GM13976 (cell line): ENCODE data around the gene KLHL29.

Source experiments
- DNase-seq: peaks from one replicate; pipeline ENCODE4 v3.0.0; 2012; ENCODE audit warnings: low spot score
- CTCF ChIP-seq: IDR thresholded peaks from 2 replicates; pipeline ENCODE4 v1.5.1; 2012; ENCODE audit warnings: borderline replicate concordance, mild to moderate bottlenecking; ENCODE audit not compliant: insufficient read depth; ENCODE audit errors: extremely low read depth, missing control alignments, control extremely low read depth
- in situ Hi-C: fragments of 300-500 bp; cut with MboI; formaldehyde crosslinking; loops from one replicate; pipeline ENCODE4 v1.12.0; 2022; ENCODE audit warnings: low sequenced_read_pairs, mixed read lengths, inconsistent platforms; ENCODE audit not compliant: unreplicated experiment

KLHL29 gene

GRCh38 chr2:23658466-23658942, 273.5 kb downstream of the KLHL29 start:
- in situ Hi-C loops, result no loop called here
- TF ChIP-seq CTCF, result no peak
- peak; percentile 62 for DNase-seq

GRCh38 chr2:23659328-23659727, 274.3 kb downstream of the KLHL29 start:
- no peak for DNase-seq
- in situ Hi-C loops, result no loop called here
- no peak for TF ChIP-seq CTCF

DNA sequence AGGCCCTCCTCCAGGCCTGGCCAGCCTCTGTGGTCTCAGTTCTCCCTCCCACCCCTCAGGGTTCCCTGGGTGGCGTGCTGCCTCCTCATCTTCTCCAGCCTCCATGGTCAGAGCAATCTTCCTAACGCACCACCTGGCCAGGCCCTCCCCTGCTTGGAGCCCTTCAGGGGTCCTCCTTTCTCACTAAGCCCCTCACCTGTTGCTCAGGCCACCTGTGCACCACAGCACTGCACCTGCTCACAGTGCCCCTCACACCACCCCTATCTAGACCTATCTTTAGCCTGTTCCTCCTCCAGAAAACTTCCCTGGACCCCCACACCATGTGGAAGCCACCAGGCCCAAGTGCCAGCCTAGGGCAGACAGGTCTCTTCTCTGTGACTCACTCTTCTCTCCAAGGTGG, 274.8 kb downstream of the KLHL29 start:
- no peak for DNase-seq
- TF ChIP-seq CTCF, result no peak
- in situ Hi-C loops, result no loop called here

DNA sequence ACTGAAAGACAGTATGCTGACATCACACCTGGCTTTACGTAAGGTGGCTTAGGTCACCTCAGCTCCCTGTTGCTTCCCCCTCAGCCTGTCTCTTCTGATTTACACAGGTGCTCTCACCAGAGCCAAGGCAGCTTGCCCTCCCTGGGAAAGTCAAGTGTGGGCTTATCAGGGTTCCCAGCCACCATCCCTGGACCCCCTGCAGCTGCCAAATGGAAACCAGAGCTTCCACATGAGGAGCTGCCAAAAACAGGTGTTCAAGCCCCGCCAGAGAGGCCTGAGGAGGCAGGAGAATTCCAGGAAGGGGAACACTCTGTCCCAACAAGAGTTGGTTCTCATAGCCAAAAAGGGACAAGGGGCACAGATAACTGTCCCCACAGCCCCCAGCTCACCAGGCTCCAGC, 275.3 kb downstream of the KLHL29 start:
- TF ChIP-seq CTCF, result no peak
- no peak for DNase-seq
- in situ Hi-C loops, result no loop called here

DNA sequence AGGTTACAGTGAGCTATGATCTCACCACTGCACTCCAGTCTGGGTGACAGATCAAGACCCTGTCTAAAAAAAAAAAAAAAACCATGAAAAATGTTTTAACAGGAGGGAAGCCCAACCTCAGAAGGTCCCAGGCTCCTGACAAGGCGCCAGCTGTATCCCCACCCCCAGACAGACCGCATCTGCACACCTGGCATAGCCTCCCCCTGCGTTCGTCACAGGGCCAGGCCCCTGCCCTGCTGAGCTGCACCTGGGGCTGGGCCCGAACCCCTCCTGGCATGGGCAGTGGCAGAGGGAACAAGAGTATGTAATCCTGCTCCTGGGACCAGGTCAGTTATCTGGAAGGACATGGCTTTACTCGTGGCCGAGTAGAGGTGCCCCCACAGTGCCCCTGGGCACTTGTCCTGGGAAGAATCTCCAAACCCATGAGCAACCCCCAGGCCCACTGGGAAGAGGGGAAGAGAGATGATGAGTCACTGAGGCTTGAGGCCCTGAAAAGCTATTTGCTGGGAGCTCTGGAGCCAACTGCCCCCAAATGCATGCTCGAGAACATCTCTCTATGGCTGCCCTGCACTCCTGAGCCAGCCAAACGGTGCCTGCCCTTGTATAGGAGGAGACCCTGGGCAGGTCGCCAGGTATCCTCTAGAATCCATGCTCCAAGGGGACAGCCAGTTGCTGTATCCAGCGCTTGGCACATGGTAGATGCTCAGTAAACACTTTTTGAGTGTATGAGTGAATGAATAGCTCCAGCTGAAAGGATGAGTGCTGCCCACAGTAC, 276.5 kb downstream of the KLHL29 start:
- no peak for DNase-seq

GRCh38 chr2:23662466-23662865, 277.5 kb downstream of the KLHL29 start:
- TF ChIP-seq CTCF, result no peak
- in situ Hi-C loops, result no loop called here
- DNase-seq, result no peak

More for the DNA sequence above, 276.5 kb downstream of the KLHL29 start:
- in situ Hi-C loops, result no loop called here
- TF ChIP-seq CTCF, result no peak
